Measurements from ENCODE around the gene BEND6. TPM values are rescaled to one million over a fixed set of nuclear protein-coding genes. Genes with fewer than 3 reads are reported as not detected.

The BEND6 gene
- total RNA-seq, 1 experiment from 2014 or later: 8.0 TPM

DNA sequence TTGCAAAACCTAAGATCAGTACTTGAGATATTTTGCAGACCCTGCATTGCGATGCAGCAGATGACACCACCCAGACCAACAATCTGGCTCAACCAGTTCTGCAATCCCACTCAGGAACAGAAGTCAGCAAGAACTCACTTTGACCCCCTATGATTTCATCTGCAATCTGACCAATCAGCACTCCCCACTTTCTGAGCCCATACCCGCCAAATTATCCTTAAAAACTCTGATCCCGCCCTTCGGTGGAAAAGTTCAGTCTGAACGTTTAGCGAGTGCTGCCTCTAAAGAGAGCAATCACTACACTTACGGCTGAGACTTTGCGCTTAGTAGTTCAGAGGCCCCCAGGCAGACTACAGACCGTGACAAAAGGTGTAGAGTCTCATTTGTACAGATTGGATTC, 74.3 kb downstream of the BEND6 start:
- intact Hi-C loops (cut with micrococcal nuclease; ENCODE audit: unreplicated experiment) (no loop called here), in situ Hi-C loops (cut with HindIII; ENCODE audit: low pct_unique_long_range_greater_than_20kb, low sequenced_read_pairs) (no loop called here)
- H3K4me1 ChIP-seq (ENCODE audit: control insufficient read depth, insufficient read depth, low read length): peaks cover 6% of the 10 kb centered on the region; the same call in 1 of the 2 replicates
- ATAC-seq: no peak
- no peak for TF ChIP-seq SIN3A (IDR thresholded peaks at IDR 0.05; ENCODE audit: borderline replicate concordance, insufficient read depth, low read depth, low read length)
- ChIA-PET CTCF (no interaction called here), POLR2A (no interaction called here)
- DNase-seq (ENCODE audit: low read depth, low spot score): no peak
- H3K27me3 ChIP-seq (ENCODE audit: control insufficient read depth, insufficient read depth, low read length): no peaks in the 10 kb centered on the region
- no peak overlapping the region for H3K27ac ChIP-seq (ENCODE audit: low read length)
- H3K4me3 ChIP-seq (ENCODE audit: low read depth in 2 of 2, low read length in 2 of 2): no peak overlapping the region
- no peaks in the 10 kb centered on the region for H3K36me3 ChIP-seq (ENCODE audit: control insufficient read depth, insufficient read depth, low read length)
- H3K9me3 ChIP-seq (ENCODE audit: control insufficient read depth, insufficient read depth, low read depth, low read length): peaks cover 21% of the 10 kb centered on the region
- BruUV-seq (replicated peaks): no TSS peak

DNA sequence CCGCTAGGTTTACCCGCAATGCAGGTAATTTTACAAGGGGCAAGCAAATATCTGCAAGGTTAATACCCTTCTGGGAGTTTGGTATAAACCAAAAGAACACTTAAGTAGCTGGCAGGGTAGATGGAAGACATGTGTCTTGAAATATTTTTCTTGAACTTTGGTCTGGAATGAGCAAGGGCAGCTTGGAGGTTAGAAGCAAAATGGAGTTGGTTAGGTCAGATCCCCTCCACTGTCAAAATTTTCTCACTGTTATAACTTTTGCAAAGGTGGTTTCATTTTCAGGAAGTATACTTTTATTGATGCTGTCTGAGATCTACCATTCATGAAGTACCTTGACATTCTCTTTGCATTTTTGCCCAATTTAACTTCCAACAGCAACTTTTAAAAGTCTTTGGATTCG, 78.3 kb downstream of the BEND6 start:
- TF ChIP-seq TCF7L2 (IDR thresholded peaks at IDR 0.05; ENCODE audit: low read depth, low read length) (no peak), SIN3A (IDR thresholded peaks at IDR 0.05; ENCODE audit: borderline replicate concordance, insufficient read depth, low read depth, low read length) (no peak), POLR2AphosphoS5 (IDR thresholded peaks at IDR 0.05; ENCODE audit: low read depth, low read length) (no peak), CTCF (IDR thresholded peaks at IDR 0.05) (no peak), REST (IDR thresholded peaks at IDR 0.05; ENCODE audit: insufficient read depth in 1 of 2, low read depth in 2 of 2, low read length in 1 of 2) (no peak)
- no peaks in the 10 kb centered on the region; the same call in 1 of the 2 replicates for H3K27me3 ChIP-seq (ENCODE audit: control insufficient read depth, insufficient read depth, low read length)
- peaks cover 14% of the 10 kb centered on the region for H3K4me1 ChIP-seq (ENCODE audit: control insufficient read depth, insufficient read depth, low read length)
- H3K4me3 ChIP-seq (ENCODE audit: low read depth in 2 of 2, low read length in 2 of 2): no peak overlapping the region
- intact Hi-C loops (cut with micrococcal nuclease; ENCODE audit: unreplicated experiment) (no loop called here), in situ Hi-C loops (cut with HindIII; ENCODE audit: low pct_unique_long_range_greater_than_20kb, low sequenced_read_pairs) (no loop called here)
- H3K9me3 ChIP-seq (ENCODE audit: control insufficient read depth, insufficient read depth, low read depth, low read length): no peaks in the 10 kb centered on the region
- no TSS peak for BruUV-seq (replicated peaks)
- POLR2A ChIA-PET: no interaction called here
- H3K36me3 ChIP-seq (ENCODE audit: control insufficient read depth, insufficient read depth, low read length): no peaks in the 10 kb centered on the region
- ATAC-seq (no peak), DNase-seq (ENCODE audit: low read depth, low spot score) (no peak)
- CTCF ChIA-PET: no interaction called here
- no peak overlapping the region for H3K27ac ChIP-seq (ENCODE audit: low read length)

DNA sequence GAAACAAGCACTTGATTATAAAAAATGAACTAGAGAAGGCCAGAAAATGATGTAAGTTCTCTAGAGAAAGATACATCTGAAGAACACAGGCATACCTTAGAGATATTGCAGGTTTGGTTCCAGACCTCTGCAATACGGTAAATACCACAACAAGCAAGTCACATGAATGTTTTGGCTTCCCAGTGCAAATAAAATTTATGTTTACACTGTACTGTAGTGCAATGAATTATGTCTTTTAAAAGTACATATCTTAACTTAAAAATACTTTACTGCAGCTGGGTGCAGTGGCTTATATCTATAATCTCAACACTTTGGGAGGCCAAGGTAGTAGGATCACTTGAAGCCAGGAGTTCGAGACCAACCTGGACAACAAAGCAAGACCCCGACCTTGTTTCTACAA, 80.6 kb downstream of the BEND6 start:
- ChIA-PET POLR2A (no interaction called here), CTCF (no interaction called here)
- no peaks in the 10 kb centered on the region for H3K36me3 ChIP-seq (ENCODE audit: control insufficient read depth, insufficient read depth, low read length)
- no peaks in the 10 kb centered on the region for H3K9me3 ChIP-seq (ENCODE audit: control insufficient read depth, insufficient read depth, low read depth, low read length)
- H3K4me3 ChIP-seq (ENCODE audit: low read depth in 2 of 2, low read length in 2 of 2): no peak overlapping the region
- H3K4me1 ChIP-seq (ENCODE audit: control insufficient read depth, insufficient read depth, low read length): peaks cover 14% of the 10 kb centered on the region
- peak overlapping the region; percentile 8; the same call in 1 of the 2 replicates for H3K27ac ChIP-seq (ENCODE audit: low read length)
- DNase-seq (ENCODE audit: low read depth, low spot score): no peak
- intact Hi-C loops (cut with micrococcal nuclease; ENCODE audit: unreplicated experiment) (no loop called here), in situ Hi-C loops (cut with HindIII; ENCODE audit: low pct_unique_long_range_greater_than_20kb, low sequenced_read_pairs) (no loop called here)
- TF ChIP-seq TCF7L2 (IDR thresholded peaks at IDR 0.05; ENCODE audit: low read depth, low read length) (peak; percentile 76; the same call in 1 of the 2 replicates), SIN3A (IDR thresholded peaks at IDR 0.05; ENCODE audit: borderline replicate concordance, insufficient read depth, low read depth, low read length) (no peak), REST (IDR thresholded peaks at IDR 0.05; ENCODE audit: insufficient read depth in 1 of 2, low read depth in 2 of 2, low read length in 1 of 2) (no peak)
- no peak for ATAC-seq
- BruUV-seq (replicated peaks): no TSS peak
- H3K27me3 ChIP-seq (ENCODE audit: control insufficient read depth, insufficient read depth, low read length): no peaks in the 10 kb centered on the region; the same call in 1 of the 2 replicates
